HepG2 (cell line): ENCODE data around the gene CHMP1A. TPM values are rescaled to one million over a fixed set of nuclear protein-coding genes. Genes with fewer than 3 reads are reported as not detected.

Experiments
- FOXK1 ChIP-seq: sonication (generic); formaldehyde crosslinking; IDR thresholded peaks from 2 replicates; pipeline ENCODE4 v1.4.0; 2020; ENCODE audit warnings: low read depth, missing genetic modification reagents, borderline replicate concordance
- JARID2 ChIP-seq: sonication (generic); formaldehyde crosslinking; IDR thresholded peaks from 2 replicates; pipeline ENCODE4 v1.8.1; 2023; ENCODE audit warnings: missing genetic modification reagents, inconsistent platforms; ENCODE audit not compliant: insufficient replicate concordance
- KDM6A ChIP-seq: IDR thresholded peaks from 2 replicates; pipeline ENCODE4 v1.6.1; 2016; ENCODE audit warnings: low read depth
- MIXL1 ChIP-seq: IDR thresholded peaks from 2 replicates; pipeline ENCODE4 v1.6.1; 2016
- SALL1 ChIP-seq: sonication (generic); formaldehyde crosslinking; IDR thresholded peaks from 2 replicates; pipeline ENCODE4 v1.8.0; 2022; ENCODE audit warnings: mild to moderate bottlenecking, missing genetic modification reagents
- SAP130 ChIP-seq: IDR thresholded peaks from 2 replicates; pipeline ENCODE4 v1.6.1; 2016; ENCODE audit warnings: low read depth
- ZFP36 ChIP-seq: fragments of 150-350 bp; IDR thresholded peaks from 2 replicates; pipeline ENCODE4 v1.6.1; 2018; ENCODE audit warnings: borderline replicate concordance, low read length, low read depth; ENCODE audit not compliant: partially characterized antibody
- ZNF556 ChIP-seq: sonication (generic); formaldehyde crosslinking; IDR thresholded peaks from 2 replicates; pipeline ENCODE4 v1.4.0; 2020; ENCODE audit warnings: mild to moderate bottlenecking, missing genetic modification reagents, borderline replicate concordance
- polyA plus RNA-seq, 8 experiments: library from polyadenylated mRNA; depleted of rRNA in 3 of 8; stranded (reverse) in 7 of 8; unstranded in 1 of 8; fragments of >200 nt; fragmentation: Illumina TruSeq in 4 of 8; extraction: Trizol in 4 of 8; gene quantifications; 2 replicates each; pipeline versions ENCODE4 v1.2.1 to v1.2.3, GENCODE V29; 2011 to 2016; ENCODE audit warnings: low read depth in 4 of 8, missing spikeins in 1 of 8, mixed read lengths in 1 of 8; ENCODE audit not compliant: insufficient read depth in 1 of 8
- total RNA-seq, 5 experiments: library from RNA; depleted of rRNA; stranded (reverse); fragments of >200 nt; fragmentation: Illumina TruSeq; extraction: Trizol; gene quantifications; 2 replicates each; pipeline ENCODE4 v1.2.3, GENCODE V29; 2016; ENCODE audit warnings: low read depth in 1 of 5
- TF ChIP-seq, protein P1 (sequence below): sonication (generic); formaldehyde crosslinking; IDR thresholded peaks from 2 replicates; pipeline ENCODE4 v1.4.0; 2020; ENCODE audit warnings: missing genetic modification reagents, borderline replicate concordance
- TF ChIP-seq, protein P2 (sequence below): sonication (generic); formaldehyde crosslinking; IDR thresholded peaks from 2 replicates; pipeline ENCODE4 v1.5.0; 2020; ENCODE audit warnings: mild to moderate bottlenecking, missing genetic modification reagents
- TF ChIP-seq, protein P3 (sequence below): sonication (generic); formaldehyde crosslinking; IDR thresholded peaks from 2 replicates; pipeline ENCODE4 v1.5.0; 2020; ENCODE audit warnings: missing genetic modification reagents
- TF ChIP-seq, protein P4 (sequence below): sonication (generic); formaldehyde crosslinking; IDR thresholded peaks from 2 replicates; pipeline ENCODE4 v1.4.0; 2020; ENCODE audit warnings: mild to moderate bottlenecking, low read depth, missing genetic modification reagents
- TF ChIP-seq, protein P5 (sequence below): sonication (generic); formaldehyde crosslinking; IDR thresholded peaks from 2 replicates; pipeline ENCODE4 v1.5.1; 2020; ENCODE audit warnings: mild to moderate bottlenecking, missing genetic modification reagents

Gene CHMP1A
- total and polyA plus RNA-seq, 2 of the 13 experiments (the other 11 are each of a cell fraction or from before 2014, with no cell fraction given): 69.4 to 73.3 TPM

DNA sequence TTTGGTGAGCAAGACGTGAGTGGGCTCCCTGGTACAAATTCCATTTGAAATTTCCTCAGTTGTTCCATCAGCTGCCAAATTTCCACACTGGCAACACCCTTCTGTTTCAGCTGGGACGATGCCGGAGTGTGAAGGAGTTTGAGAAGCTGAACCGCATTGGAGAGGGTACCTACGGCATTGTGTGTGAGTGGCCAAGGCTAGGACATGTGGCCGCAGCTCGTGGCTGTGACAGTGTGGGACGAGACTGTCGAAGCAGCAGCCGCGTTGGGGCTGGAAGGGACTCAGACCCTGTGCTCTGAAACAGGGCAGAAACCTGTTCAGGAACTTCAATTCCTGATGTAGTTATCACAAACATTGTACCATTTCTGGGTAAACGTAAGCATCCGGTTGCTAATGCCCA, 31.6 kb upstream of the CHMP1A start (continued):
- TF ChIP-seq, protein P1, sequence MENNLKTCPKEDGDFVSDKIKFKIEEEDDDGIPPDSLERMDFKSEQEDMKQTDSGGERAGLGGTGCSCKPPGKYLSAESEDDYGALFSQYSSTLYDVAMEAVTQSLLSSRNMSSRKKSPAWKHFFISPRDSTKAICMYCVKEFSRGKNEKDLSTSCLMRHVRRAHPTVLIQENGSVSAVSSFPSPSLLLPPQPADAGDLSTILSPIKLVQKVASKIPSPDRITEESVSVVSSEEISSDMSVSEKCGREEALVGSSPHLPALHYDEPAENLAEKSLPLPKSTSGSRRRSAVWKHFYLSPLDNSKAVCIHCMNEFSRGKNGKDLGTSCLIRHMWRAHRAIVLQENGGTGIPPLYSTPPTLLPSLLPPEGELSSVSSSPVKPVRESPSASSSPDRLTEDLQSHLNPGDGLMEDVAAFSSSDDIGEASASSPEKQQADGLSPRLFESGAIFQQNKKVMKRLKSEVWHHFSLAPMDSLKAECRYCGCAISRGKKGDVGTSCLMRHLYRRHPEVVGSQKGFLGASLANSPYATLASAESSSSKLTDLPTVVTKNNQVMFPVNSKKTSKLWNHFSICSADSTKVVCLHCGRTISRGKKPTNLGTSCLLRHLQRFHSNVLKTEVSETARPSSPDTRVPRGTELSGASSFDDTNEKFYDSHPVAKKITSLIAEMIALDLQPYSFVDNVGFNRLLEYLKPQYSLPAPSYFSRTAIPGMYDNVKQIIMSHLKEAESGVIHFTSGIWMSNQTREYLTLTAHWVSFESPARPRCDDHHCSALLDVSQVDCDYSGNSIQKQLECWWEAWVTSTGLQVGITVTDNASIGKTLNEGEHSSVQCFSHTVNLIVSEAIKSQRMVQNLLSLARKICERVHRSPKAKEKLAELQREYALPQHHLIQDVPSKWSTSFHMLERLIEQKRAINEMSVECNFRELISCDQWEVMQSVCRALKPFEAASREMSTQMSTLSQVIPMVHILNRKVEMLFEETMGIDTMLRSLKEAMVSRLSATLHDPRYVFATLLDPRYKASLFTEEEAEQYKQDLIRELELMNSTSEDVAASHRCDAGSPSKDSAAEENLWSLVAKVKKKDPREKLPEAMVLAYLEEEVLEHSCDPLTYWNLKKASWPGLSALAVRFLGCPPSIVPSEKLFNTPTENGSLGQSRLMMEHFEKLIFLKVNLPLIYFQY (CRISPR knock-in tag): no peak
- peak; percentile 24; the same call in 1 of the 2 replicates for TF ChIP-seq SALL1 (CRISPR knock-in tag)
- no peak for TF ChIP-seq MIXL1 (CRISPR knock-in tag)
- TF ChIP-seq SAP130 (CRISPR knock-in tag): no peak
- TF ChIP-seq ZNF556 (CRISPR knock-in tag): no peak
- TF ChIP-seq, protein P2, sequence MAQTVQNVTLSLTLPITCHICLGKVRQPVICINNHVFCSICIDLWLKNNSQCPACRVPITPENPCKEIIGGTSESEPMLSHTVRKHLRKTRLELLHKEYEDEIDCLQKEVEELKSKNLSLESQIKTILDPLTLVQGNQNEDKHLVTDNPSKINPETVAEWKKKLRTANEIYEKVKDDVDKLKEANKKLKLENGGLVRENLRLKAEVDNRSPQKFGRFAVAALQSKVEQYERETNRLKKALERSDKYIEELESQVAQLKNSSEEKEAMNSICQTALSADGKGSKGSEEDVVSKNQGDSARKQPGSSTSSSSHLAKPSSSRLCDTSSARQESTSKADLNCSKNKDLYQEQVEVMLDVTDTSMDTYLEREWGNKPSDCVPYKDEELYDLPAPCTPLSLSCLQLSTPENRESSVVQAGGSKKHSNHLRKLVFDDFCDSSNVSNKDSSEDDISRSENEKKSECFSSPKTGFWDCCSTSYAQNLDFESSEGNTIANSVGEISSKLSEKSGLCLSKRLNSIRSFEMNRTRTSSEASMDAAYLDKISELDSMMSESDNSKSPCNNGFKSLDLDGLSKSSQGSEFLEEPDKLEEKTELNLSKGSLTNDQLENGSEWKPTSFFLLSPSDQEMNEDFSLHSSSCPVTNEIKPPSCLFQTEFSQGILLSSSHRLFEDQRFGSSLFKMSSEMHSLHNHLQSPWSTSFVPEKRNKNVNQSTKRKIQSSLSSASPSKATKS: no peak
- TF ChIP-seq JARID2 (CRISPR knock-in tag): peak; percentile 37
- no peak for TF ChIP-seq FOXK1 (CRISPR knock-in tag)
- no peak for TF ChIP-seq ZFP36
- TF ChIP-seq, protein P3, sequence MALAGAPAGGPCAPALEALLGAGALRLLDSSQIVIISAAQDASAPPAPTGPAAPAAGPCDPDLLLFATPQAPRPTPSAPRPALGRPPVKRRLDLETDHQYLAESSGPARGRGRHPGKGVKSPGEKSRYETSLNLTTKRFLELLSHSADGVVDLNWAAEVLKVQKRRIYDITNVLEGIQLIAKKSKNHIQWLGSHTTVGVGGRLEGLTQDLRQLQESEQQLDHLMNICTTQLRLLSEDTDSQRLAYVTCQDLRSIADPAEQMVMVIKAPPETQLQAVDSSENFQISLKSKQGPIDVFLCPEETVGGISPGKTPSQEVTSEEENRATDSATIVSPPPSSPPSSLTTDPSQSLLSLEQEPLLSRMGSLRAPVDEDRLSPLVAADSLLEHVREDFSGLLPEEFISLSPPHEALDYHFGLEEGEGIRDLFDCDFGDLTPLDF: no peak
- TF ChIP-seq, protein P4, sequence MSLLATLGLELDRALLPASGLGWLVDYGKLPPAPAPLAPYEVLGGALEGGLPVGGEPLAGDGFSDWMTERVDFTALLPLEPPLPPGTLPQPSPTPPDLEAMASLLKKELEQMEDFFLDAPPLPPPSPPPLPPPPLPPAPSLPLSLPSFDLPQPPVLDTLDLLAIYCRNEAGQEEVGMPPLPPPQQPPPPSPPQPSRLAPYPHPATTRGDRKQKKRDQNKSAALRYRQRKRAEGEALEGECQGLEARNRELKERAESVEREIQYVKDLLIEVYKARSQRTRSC (CRISPR knock-in tag): no peak
- no peak for TF ChIP-seq KDM6A (CRISPR knock-in tag)
- TF ChIP-seq, protein P5, sequence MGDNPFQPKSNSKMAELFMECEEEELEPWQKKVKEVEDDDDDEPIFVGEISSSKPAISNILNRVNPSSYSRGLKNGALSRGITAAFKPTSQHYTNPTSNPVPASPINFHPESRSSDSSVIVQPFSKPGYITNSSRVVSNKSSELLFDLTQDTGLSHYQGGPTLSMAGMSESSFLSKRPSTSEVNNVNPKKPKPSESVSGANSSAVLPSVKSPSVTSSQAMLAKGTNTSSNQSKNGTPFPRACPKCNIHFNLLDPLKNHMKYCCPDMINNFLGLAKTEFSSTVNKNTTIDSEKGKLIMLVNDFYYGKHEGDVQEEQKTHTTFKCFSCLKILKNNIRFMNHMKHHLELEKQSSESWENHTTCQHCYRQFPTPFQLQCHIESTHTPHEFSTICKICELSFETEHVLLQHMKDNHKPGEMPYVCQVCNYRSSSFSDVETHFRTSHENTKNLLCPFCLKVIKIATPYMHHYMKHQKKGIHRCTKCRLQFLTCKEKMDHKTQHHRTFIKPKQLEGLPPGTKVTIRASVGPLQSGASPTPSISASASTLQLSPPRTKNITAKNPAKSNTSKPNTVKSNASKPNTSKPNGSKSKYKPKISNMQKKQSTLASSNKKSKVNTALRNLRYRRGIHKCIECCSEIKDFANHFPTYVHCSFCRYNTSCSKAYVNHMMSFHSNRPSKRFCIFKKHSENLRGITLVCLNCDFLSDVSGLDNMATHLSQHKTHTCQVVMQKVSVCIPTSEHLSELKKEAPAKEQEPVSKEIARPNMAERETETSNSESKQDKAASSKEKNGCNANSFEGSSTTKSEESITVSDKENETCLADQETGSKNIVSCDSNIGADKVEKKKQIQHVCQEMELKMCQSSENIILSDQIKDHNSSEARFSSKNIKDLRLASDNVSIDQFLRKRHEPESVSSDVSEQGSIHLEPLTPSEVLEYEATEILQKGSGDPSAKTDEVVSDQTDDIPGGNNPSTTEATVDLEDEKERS (CRISPR knock-in tag): no peak
